GM20431 (cell line): Measurements from ENCODE around the gene TRMT61B.

Experiments used
- in situ Hi-C: fragments of 300-500 bp; cut with MseI, MboI; formaldehyde crosslinking; loops from one replicate; pipeline ENCODE4 v1.15.0; 2020; ENCODE audit warnings: low sequenced_read_pairs; ENCODE audit not compliant: unreplicated experiment

TRMT61B gene

DNA sequence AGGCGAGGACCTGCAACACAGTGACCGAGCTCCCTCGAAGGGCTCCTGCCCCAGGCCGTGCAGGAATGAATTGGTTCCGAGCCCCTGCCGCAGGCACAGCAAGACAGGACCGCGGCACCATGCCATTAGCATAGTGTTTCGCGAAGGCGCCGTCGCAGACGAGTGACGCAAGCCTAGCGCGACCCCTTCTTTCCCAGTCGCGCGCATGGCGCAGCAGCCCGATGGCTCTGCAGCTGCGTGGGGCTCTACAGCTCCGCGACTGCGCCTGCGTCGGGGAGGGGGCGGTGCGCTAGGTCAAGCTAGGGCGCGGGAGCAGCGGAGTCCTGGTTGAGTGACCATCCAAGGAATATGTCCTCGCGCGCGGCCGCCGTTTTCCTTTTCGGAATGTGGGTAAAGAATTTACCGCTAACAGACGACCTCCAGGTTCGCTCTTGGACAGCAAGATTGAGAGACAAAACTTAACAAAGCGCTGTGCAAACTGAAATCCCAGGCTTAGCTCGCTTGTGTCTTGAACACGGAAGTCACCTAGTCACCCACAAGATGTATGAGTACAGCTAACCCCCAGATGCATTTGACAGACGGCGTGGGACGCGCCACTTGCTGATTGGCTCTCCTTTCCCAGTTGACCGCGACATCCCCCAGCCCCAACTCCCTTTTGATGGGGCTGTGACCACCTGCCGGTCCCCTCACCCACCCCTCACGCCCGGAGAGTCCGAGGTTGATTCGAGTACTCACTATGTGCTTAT is at the start of gene TRMT61B:
Gene TRMT61B, minus strand, starts transcription at position 164 of the 746 bp plus-strand sequence. Its CDS starts 32 bp downstream, at position 132.
- in situ Hi-C loops: no loop called here

DNA sequence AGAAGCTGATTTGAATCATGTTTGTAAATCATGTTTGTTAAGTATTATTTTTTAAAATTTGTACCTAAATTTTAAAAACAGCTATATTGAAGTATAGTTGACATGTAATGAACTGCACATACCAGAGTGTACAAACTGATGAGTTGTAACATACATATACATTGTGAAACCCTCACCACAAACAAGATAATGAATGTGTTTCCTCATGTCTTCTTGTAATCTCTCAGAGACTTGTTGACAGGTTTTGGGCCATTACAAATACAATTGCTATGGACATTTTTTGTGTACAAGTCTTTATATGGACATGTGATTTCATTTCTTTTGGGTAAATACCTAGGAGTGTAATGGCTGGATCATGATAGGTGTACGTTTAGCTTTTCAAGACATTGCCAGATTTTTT is 45.8 kb upstream of the TRMT61B start:
- in situ Hi-C loops: no loop called here

DNA sequence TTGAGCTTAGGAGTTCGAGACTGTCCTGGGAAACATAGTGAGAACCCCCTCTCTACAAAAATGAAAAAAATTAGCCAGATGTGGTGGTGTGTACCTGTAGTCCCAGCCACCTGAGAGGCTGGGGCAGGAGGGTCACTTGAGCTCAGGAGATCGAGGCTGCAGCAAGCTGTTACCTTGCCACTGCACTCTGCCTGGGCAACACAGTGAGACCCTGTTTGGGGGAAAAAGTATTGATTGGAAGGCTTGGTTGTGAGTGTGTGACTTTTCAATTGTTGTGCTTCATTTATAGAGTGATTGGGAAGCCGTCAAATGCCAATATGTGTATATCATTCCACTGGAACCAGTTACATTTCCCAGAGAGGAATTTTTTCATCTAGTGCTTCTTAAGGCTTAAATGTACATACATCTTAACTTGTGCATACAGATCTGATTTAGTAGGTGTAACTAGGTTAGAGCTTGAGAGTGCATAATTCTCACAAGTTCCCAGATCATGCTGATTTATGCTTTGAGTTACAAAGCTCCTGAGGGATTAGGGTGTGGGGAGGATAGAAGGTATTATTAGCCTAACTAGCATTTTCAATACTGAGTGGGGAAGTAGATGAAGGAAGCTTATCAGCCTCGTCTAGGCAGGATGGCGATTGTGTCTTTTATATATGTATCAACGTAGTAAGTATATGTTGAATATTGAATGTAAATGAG is 39.7 kb upstream of the TRMT61B start:
- in situ Hi-C loops: no loop called here

DNA sequence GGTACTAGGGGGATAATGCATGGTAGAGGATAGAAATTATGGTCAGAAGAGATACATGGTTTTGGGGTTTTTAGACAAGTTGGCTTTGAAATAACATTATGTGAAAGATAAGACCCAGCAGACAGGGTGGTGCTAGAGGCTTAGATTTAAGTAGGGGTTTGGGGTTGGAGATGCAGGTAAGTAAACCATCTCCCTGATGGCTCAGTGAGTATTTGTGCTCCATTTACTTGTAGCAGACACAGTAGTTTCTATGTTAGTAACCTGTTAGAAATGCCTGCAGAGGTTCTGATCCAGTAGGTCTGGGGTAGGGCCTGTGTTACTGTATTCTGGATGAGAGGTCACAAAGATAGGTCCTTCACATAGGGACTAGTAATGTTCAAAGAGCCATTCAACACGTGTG is 38.1 kb upstream of the TRMT61B start:
- in situ Hi-C loops: no loop called here

DNA sequence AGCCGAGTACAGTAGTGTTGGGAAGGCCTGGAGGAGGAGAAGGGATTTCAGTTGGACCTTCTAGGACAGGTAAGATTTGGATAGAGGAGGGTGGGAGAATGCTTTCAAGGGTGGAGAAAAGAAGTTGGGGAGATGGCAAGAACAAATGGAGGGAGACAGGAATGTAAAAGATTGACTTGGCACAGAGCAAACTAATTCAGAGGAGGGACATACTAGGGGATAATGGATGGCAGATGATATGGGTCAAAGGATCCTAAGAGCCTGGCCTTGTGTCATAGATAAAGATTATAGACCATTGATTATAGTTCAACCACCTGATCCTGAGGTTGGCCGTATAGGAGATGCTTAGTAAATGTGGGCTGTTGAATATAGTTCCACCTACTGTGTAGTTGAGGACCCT is 36.7 kb upstream of the TRMT61B start:
- in situ Hi-C loops: no loop called here

DNA sequence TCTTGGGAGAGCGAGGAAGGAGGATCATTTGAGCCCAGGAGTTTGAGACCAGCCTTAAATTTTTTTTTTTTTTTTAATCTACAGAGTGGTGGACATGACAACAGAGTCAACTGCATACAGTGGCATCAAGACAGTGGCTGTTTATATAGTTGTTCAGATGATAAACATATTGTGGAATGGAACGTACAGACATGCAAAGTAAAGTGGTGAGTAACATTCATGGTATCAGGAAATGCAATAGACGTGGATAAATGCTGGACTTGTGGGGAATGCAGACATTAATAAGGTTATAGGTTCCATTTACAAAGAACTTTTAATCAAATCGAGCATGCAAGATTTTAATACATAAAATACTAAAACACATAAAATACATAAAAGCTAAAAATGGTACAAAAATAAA is 36.3 kb upstream of the TRMT61B start:
- in situ Hi-C loops: no loop called here

DNA sequence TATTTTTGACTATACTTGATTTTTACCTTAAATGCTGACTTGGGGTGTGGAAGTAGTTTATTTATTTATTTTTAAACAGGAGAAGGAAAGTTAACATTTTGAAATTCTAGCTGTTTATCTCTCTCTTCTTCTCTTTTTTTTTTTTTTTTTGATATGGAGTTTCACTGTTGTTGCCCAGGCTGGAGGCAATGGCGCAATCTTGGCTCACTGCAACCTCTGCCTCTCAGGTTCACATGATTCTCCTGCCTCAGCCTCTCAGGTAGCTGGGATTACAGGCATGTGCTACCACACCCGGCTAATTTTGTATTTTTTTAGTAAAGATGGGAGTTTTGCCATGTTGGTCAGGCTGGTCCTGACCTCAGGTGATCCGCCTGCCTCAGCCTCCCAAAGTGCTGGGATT is 35.4 kb upstream of the TRMT61B start:
- in situ Hi-C loops: no loop called here

DNA sequence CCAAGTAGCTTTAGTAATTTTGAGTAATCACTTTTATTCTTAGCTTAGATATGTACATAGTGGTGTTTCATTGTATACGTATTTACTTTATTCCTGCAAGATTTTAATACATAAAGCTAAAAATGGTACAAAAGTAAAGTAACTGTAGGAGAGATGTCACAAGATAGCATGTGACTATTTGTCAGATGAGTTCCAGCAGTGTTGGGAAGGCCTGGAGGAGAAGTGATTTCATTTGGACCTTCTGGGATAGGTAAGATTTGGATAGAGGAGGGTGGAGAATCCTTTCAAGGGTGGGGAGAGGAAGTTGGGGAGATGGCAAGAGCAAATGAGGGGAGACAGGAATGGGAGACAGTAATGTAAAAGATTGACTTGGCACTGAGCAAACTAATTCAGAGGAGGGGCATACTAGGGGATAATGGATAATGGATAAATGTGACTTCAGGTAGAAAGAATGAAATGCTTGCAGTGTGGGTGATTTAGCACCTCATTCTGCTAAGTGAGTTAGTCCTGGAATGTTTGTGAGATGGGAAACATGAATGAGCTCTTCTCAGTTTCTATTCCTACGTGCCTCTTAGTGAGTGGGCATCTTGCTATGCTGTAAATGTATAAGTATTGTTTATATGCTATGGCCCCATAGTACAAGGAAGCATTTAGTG is 34.8 kb upstream of the TRMT61B start:
- in situ Hi-C loops: no loop called here

DNA sequence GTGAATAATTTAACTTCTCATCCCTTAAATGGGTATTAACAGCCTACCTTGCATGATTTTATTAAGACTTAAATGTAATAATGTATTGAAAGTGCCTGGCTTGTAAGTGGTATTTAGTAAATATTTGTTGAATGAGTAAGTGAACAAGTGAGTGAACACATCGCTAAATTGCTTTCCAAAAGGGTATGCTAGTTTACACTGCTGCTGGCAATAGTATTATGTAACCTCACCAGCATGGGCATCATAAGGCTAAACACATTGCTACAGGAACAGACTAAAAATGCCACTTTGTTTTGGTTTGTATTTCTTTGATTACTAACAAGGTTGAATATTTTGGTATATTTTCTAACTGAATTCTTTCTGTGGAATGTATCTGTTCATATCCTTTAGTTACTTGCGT is 34.2 kb upstream of the TRMT61B start:
- in situ Hi-C loops: no loop called here

DNA sequence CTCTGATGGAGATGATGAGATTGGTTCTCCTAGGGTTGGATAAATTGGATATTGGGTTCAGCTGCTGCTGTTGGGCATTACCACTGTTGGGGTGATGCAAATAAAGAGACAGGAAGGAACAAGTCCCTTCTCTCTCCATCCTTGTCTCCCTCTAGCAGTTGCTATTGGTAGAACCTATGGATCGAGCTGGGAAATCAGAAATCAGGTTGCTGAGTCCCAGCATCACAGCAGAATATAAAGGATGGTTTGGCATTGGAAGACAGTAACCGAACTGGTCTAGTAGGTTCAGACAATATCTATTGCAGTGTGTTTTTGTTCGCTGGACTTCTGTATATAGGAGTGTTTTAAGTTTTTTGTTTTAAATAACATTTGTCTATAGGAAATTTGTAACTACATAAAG is 32.5 kb upstream of the TRMT61B start:
- in situ Hi-C loops: no loop called here

DNA sequence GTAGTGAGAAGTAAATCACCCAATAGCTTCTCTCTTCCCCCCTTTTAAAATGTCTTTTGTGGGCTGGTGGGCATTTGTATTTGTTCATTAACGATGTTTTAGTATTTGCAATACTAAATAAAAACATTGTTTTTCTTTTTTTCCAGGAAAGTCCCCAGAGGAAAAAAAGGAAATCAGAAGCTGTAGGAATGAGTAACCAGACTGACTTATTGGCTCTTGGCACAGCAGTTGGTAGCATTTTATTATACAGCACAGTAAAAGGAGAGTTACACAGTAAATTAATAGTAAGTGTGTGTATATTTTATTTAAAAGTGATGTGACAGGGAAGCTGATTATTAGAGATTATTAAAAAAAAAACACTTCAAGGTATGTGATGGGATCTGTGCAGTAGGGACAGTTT is 31.7 kb upstream of the TRMT61B start:
- in situ Hi-C loops: no loop called here

DNA sequence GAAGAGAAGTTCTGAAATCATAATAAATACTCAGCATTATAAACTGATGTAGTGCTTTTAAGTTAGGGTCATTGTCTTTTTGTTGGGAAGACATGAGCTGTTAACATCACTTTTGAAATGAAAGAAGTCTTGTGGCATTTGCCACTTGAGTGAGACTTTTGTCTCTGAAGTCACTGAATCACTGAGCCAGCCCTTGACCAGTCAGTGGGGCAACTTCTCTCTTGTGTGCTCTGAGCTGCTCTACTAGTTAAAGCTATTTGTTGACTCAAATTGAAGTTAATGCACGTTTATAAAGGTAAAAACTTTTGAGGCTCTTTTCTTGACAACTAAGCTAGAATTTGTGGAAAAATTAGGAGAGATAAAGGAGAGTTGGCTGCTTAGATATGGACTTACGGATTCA is 31.1 kb upstream of the TRMT61B start:
- in situ Hi-C loops: no loop called here

DNA sequence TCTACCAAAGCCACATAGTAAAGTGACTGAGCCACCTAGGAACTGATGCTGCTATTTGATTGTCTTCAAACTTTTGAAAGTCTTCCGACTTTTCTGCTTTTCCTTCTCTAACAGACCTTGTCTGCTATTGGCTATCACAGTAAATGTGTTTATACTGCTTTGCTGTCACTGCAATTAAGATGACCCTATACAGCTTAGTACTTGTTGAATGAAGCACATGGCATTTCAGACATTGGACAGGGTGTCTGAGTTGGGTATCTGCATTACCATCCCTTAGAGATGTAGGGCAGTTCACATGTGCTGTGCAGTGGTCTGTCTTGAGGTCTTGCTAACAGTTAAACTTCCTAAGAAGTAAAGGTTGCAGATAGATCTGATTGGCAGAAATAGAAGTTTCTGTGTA is 27.9 kb upstream of the TRMT61B start:
- in situ Hi-C loops: no loop called here

DNA sequence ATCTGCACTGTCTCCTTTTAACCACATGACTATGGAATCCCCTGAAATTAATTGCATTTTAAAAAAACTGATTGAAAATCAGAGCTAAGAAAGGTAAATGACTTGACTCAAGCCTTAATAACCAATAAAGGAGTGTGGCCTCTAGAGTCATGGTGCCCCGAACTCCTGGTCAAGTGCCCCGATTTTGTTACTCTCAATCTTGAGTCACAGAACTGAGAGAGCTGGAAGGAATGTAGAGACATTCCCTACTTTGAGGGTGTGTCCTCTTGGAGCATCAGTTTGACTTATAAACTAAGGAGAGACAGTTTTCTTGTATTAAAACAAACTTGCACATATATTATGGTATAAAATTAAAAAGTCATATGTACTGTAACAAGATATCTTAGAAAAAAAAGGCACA is 26.8 kb upstream of the TRMT61B start:
- in situ Hi-C loops: no loop called here

DNA sequence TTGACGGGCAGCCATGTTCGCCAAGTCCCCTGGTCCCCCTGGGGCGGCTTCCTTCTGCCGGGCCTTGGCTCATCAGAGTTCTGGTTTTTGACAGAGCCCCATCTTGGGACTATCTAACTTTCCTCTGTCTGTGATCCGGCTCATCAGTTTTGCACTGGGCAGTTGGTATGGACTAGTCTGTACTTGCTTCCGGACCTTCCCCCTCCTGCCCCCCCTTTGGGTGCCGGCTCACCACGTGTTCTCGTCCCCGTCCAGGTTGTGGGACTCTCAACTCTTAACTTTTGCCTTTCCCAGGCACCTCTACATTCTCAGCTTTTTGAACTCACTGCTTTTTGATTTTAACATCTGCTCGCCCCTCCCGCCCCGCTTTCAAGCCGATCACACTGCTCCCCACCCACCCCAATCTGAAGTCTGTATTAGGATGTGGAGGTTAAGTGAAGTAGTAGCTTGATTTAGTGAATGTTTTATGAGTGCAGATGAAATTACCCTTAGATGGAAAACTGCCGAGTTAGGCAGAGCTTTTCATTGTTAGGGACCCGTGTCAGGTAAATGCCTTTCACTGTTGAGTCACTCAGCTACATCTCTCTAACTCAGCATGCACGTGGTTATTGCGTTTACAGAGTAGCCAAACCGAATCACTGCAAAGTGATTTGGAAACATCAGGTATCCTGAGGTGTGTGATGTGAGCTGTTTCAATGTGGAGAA is 25.2 kb upstream of the TRMT61B start:
- in situ Hi-C loops: no loop called here

DNA sequence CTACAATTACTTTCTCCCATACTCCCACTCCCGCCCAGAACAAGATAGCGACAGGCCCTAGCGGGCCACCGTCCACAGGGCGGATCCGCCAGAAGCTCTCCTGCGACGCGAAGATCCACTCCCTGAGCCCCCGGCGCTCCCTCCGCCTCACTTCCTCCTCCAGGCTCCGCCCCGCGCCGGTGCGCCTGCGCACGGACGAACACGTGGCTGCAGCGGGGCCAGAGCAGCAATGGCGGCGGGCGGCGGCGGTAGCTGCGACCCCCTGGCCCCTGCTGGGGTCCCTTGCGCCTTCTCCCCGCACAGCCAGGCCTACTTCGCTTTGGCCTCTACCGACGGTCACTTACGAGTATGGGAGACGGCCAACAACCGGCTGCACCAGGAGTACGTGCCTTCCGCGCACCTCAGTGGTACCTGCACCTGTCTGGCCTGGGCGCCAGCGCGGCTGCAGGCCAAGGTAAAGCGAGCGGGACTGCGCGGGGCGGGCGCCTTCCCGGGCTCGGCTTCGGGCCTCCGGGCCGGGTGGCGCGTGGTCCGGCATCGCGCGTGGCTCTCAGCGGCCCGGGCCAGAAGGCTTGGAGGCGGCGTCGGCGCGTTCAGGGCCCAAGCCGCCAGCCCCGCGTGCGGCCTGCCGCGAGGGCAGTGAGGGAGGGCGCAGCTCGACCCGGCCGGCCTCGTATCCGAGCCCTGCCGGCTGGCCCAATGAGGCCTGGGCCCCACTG is 24.5 kb upstream of the TRMT61B start, which contains the start of gene WDR43:
Gene WDR43, plus strand, starts transcription at position 198 of the 719 bp plus-strand sequence. Its CDS starts 32 bp downstream, at position 230.
- in situ Hi-C loops: no loop called here

DNA sequence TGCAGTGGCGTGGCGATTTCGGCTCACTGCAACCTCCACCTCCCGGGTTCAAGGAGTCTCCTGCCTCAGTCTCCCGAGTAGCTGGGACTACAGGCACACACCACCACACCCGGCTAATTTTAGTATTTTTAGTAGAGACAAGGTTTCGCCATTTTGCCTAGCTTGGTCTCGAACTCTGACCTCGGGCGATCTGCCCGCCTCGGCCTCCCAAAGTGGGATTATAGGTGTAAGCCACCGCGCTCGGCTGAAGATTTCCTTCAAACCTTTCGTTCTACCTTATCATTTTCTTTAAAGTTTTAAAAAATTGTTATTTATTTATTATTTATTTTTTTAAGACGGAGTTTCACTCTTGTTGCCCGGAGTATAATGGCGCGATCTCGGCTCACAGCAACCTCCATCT is 23.4 kb upstream of the TRMT61B start:
- in situ Hi-C loops: no loop called here

DNA sequence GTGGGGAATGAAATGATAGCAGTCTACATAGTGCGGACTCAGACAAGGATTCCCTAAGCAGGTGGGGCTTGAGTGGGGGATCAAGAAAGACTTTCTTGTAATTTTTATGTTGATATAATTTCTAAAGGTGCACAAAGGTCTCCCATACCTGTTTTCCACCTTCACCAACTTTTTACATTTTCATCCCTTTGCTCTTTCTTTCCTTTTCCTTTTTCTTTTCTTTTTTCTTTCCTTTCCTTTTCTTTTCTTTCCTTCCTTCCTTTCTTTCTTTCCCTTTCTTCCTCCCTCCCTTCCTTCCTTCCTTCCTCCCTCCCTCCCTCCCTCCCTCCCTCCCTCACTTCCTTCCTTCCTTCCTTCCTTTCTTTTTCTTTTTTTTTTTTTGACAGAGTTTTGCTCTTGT is 10.1 kb upstream of the TRMT61B start:
- in situ Hi-C loops: no loop called here

DNA sequence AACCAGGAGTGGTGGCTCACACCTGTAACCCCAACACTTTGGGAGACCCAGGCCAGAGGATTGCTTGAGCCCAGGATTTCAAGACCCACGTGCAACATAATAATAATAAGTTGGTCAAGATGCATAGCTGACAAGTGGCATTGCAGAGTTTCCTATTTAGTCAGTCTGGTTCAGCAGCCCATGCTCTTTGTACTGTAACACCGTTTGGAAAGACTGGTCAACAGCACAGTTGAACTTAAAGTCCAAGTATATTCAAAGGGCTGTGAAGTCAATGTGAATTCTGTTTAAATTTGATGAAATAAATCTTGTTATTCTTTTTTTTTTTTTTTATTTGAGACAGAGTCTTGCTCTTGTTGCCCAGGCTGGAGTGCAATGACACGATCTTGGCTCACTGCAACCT is 1.5 kb upstream of the TRMT61B start:
- in situ Hi-C loops: no loop called here
